Islet precursor cell (in vitro differentiated cells): ENCODE results near the gene C8A.

Experiments used
- DNase-seq: peaks from one replicate; pipeline ENCODE4 v3.0.0-alpha.2; 2018

The C8A gene

GRCh38 chr1:56894014-56894413, 39.4 kb downstream of the C8A start:
- DNase-seq, result no peak

GRCh38 chr1:56897150-56898004, 42.8 kb downstream of the C8A start:
- DNase-seq, result peak; percentile 3

DNA sequence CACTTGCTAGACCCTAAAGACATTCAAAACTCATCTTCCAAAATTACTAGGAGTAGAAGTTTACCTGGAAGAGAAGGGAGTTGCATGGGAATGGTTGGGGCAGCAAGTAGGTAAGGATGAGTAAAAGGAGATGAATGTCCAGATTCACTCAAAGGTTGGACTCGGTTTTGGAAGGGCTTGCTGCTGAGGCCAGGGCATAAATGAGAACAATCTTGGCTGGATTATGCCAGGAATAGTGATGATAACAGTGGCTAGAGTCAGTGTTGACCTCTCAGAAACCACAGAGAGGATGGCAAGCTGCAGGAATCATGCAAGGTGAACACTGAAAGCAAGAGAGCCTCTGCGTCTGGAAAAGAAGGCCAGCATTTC, 43.4 kb downstream of the C8A start:
- no peak for DNase-seq

- DNase-seq, result no peak
Observed at GRCh38 chr1:56898879-56899278, 44.3 kb downstream of the C8A start.

- no peak for DNase-seq
Observed at GRCh38 chr1:56901716-56902115, 47.1 kb downstream of the C8A start.

DNA sequence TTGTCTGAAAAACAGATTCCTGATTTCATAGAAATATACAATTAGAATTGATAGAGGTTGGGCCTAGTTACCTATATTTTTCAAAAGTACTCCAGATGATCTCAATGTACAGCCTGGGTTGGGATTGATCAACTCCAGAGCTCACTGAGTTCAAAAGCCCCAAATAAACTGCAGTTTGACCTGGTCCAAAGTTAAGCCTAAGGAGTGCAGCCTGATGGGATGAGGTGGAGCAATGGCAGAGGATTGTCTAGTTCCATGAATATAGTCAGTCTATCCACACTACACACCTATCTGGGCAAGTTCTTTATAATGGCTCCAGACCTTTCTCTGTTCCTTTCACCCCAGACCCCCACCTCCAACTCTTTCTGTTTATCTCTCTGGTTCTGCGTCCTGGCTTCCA, 49.2 kb downstream of the C8A start:
- no peak for DNase-seq

- DNase-seq, result peak; percentile 39
Observed at GRCh38 chr1:56904663-56905397, 50.2 kb downstream of the C8A start.

- DNase-seq, result no peak
Observed at GRCh38 chr1:56905667-56906066, 51.1 kb downstream of the C8A start.

DNA sequence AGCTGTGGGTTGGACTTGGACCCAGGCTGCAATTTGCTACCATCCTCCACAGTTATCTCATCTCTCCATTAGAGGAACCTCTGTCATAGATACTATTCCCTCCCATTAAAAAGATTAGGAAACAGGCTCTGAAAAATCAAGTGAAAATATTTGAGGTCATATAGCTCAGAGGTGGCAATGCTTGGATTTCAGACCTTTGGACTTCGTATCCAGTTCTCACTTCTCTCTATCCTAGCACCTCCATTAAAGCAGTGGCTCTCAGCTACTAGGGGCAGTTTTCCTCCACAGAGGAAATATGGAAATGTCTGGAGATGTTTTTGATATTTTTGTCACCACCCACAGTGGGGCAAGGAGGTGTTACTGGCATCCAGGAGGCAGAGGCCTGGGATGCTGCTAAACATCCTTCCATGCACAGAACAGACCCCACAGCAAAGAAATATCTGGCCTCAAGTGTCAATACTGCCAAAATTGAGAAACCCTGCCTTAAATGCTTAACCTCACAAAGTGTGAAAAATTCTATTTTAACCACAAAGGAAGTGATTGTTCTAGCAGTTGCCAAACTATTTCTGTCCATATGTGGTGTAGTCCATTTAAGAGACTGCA, 54.1 kb downstream of the C8A start:
- DNase-seq, result no peak

- DNase-seq, result no peak
Observed at GRCh38 chr1:56910441-56910985, 55.9 kb downstream of the C8A start.

GRCh38 chr1:56911098-56911938, 56.7 kb downstream of the C8A start:
- DNase-seq, result no peak

- DNase-seq, result peak; percentile 29
Observed at GRCh38 chr1:56912325-56912724, 57.7 kb downstream of the C8A start.

DNA sequence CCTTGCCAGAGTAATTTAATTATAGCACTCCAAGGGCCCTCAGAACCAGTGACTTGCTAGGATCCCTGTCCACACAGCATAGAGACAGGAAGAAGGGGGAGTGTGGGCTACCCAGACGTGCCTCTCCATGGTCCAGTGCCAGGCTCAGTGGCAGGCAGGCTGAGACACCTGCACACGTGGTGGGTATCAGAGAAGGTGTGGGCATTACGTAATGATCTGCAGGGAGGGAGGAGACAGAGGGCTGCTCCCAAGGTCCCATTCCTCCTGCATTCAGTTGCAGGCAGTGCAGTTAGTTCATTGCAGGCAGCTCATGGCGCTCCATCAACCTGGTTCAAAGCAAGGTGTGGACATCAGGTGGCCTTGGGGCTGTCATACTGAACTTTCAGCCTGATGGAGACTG, 61.4 kb downstream of the C8A start:
- DNase-seq, result peak; percentile 24

DNA sequence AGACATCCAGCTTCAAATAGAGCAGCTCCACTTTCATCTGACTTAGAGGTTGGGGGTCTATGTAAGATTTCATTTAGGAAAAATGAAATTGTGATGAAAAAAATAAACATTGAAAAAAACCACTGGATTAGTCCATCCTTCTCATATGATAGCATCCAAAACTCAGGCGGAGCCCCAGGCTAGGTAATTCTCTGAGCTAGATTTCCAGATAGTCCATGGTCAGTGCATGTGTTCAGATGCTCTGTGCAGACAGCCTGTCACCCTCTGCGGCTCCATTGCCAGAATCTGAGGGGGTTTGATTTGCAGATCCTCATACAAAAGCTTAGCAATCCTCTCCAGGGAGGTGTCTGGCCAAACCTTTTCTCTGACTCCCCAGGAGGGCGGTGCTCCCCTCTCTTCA, 62.0 kb downstream of the C8A start:
- DNase-seq, result peak; percentile 18

DNA sequence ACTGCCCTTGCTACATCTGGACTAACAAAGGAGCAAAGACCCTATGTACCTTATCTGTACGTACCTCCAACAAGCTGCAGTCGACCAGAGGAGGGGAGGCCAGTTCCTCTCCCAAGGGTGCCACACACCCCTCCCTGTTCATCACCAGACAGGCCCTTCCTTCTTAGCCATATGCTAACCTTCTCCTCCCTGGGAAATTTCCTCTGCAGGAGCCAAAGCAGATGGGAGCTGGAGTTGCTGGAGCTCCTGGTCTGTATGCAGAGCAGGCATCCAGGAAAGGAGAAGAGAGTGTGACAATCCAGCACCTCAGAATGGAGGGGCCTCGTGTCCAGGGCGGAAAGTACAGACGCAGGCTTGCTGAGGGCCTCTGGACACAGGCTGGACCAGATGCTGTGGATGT, 62.8 kb downstream of the C8A start:
- DNase-seq, result peak; percentile 35

GRCh38 chr1:56920591-56921001, 66.0 kb downstream of the C8A start:
- no peak for DNase-seq

GRCh38 chr1:56921479-56921878, 66.9 kb downstream of the C8A start:
- no peak for DNase-seq

DNA sequence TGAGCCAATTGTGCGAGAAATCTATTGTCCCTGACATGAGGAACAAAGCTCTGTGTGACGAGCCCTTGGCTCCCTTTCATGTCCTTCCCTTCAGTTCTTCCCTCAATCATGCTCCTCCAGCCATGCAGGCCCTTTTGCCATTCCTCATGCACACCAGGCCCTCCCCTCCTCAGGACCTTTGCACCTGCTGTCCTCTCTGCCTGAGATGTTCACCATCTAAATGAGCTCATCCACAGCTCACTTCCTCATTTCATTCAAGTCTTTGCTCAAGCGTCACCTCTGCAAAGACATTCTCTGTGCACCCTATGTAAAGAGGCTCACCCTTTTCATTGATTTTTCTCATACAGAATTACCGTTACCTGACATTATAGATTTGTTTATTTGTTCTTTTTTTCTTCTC, 67.5 kb downstream of the C8A start:
- no peak for DNase-seq

GRCh38 chr1:56922507-56922906, 67.9 kb downstream of the C8A start:
- no peak for DNase-seq

DNA sequence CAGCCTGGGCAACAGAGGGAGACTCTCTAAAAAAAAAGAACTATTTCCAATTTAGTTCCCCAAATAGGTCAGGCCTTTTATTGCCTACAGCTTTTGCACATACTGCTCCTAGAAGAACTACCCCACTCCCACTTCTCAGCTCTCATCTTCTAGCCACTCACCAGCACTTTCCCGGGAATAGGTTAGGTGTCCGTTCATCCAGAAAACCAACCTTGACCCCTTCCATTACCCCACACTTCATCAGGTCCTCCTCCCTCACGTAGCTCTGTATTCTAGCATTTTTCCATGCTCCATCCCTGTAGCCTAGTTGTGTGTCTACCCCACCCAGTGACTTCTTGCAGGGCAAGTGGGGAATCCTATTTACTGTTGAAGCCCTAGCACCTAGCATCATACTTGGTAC, 68.6 kb downstream of the C8A start:
- DNase-seq, result no peak

- DNase-seq, result no peak
Observed at GRCh38 chr1:56924116-56924515, 69.5 kb downstream of the C8A start.

DNA sequence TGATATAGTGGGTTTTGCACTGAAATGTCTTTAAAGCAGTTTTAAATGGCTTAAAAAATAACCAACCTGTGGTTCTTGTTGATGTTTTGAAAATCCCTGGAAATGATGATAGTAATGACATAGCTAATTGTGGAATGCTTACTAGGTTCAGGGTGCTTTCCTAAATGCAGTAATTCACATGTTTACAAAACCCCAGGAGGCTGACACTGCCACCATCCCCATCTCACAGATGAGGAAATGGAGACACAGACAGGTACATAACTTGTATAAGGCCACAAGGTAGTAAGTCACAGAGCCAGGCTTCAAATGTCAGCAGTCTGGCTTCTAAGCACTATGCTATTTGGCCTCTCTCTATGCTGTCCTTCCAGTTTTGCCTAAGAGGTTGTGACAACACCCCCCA, 70.6 kb downstream of the C8A start:
- DNase-seq, result peak; percentile 45

DNA sequence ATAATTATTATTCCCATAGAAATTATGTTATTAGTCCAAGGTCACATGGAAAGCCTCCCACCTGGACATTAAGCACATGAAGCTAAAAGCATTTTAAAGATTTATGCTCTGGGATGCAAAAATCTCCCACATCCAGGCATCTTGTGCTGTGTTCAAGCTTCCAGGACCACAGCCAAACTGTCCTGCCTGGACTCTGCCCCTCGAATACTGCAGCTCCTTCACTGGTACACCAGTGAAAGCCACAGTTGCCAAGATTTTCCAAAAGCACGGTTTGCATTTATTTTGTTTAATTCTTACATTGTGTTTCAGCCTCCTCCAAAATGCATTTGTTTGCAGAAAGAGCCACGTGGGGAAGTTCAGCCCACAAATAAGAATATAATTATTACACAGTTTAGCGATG, 72.6 kb downstream of the C8A start:
- DNase-seq, result no peak
